Mesodermal cell (in vitro differentiated cells): ENCODE measurements around the gene CHSY3.

Experiments
- H3K27ac ChIP-seq: 2 replicates; pipeline ENCODE4 v1.7.0; 2013; ENCODE audit warnings: mild to moderate bottlenecking, low read depth, low read length, moderate library complexity; ENCODE audit not compliant: severe bottlenecking
- H3K36me3 ChIP-seq: 2 replicates; pipeline ENCODE4 v1.7.1; 2013; ENCODE audit warnings: mild to moderate bottlenecking, low read length, moderate library complexity; ENCODE audit not compliant: control insufficient read depth, insufficient read depth
- H3K4me1 ChIP-seq: one replicate; pipeline ENCODE4 v1.7.1; 2013; ENCODE audit warnings: mild to moderate bottlenecking, low read length; ENCODE audit not compliant: insufficient read depth, control insufficient read depth, poor library complexity, severe bottlenecking
- H3K4me3 ChIP-seq: 2 replicates; pipeline ENCODE4 v1.7.0; 2013; ENCODE audit warnings: low read length, control low read depth, mild to moderate bottlenecking; ENCODE audit not compliant: insufficient read depth, poor library complexity, severe bottlenecking; ENCODE audit errors: extremely low read depth
- H3K9me3 ChIP-seq: 2 replicates; pipeline ENCODE4 v1.7.1; 2013; ENCODE audit warnings: mild to moderate bottlenecking, low read length, moderate library complexity; ENCODE audit not compliant: control insufficient read depth
- WGBS, 2 experiments: methylation state at CpG; one replicate each; pipeline ENCODE4 v1.1.5; 2013; ENCODE audit warnings: missing lambda C conversion rate in 2 of 2; ENCODE audit not compliant: insufficient coverage in 2 of 2; 5-methylcytosine and 5-hydroxymethylcytosine counted together

CHSY3 gene

GRCh38 chr5:129945774-129946270 is 41.6 kb downstream of the CHSY3 start:
- no CpG with 5 or more reads among the region's 1 CpG for WGBS, 2 experiments
- no peak overlapping the region for H3K27ac ChIP-seq
- H3K4me3 ChIP-seq: no peak overlapping the region
- no peaks in the 10 kb centered on the region for H3K9me3 ChIP-seq
- H3K36me3 ChIP-seq: no peaks in the 10 kb centered on the region
- no peaks in the 10 kb centered on the region for H3K4me1 ChIP-seq

- no CpG with 5 or more reads among the region's 2 CpGs for WGBS, 2 experiments
- H3K4me3 ChIP-seq: no peak overlapping the region
- no peaks in the 10 kb centered on the region for H3K4me1 ChIP-seq
- no peaks in the 10 kb centered on the region for H3K36me3 ChIP-seq
- H3K27ac ChIP-seq: no peak overlapping the region
- no peaks in the 10 kb centered on the region for H3K9me3 ChIP-seq
Measured at GRCh38 chr5:129951039-129951438, 46.8 kb downstream of the CHSY3 start.

GRCh38 chr5:129958581-129958980 is 54.3 kb downstream of the CHSY3 start:
- H3K27ac ChIP-seq: no peak overlapping the region
- H3K36me3 ChIP-seq: no peaks in the 10 kb centered on the region
- H3K4me3 ChIP-seq: no peak overlapping the region
- H3K9me3 ChIP-seq: no peaks in the 10 kb centered on the region
- peaks cover 7% of the 10 kb centered on the region for H3K4me1 ChIP-seq

- no peaks in the 10 kb centered on the region for H3K36me3 ChIP-seq
- WGBS, 2 experiments: 92 to 100% methylated on average over 2 to 3 of the region's 6 CpGs
- no peaks in the 10 kb centered on the region for H3K9me3 ChIP-seq
- no peak overlapping the region for H3K27ac ChIP-seq
- H3K4me3 ChIP-seq: no peak overlapping the region
- H3K4me1 ChIP-seq: peaks cover 7% of the 10 kb centered on the region
Measured at GRCh38 chr5:129960831-129961230, 56.6 kb downstream of the CHSY3 start.

- 100% methylated on average over 1 of the region's 1 CpG for WGBS, 2 experiments
- no peak overlapping the region for H3K4me3 ChIP-seq
- H3K36me3 ChIP-seq: no peaks in the 10 kb centered on the region
- peaks cover 7% of the 10 kb centered on the region for H3K4me1 ChIP-seq
- H3K9me3 ChIP-seq: no peaks in the 10 kb centered on the region
- H3K27ac ChIP-seq: no peak overlapping the region
Measured at GRCh38 chr5:129962506-129962905, 58.2 kb downstream of the CHSY3 start.

GRCh38 chr5:129963359-129963758 is 59.1 kb downstream of the CHSY3 start:
- H3K36me3 ChIP-seq: no peaks in the 10 kb centered on the region
- H3K27ac ChIP-seq: peak overlapping the region; percentile 25
- H3K4me3 ChIP-seq: no peak overlapping the region
- WGBS, 2 experiments: 83 to 89% methylated on average over 1 to 2 of the region's 3 CpGs
- H3K9me3 ChIP-seq: no peaks in the 10 kb centered on the region
- peaks cover 7% of the 10 kb centered on the region for H3K4me1 ChIP-seq

- 83 to 100% methylated on average over 1 to 2 of the region's 2 CpGs for WGBS, 2 experiments
- Histone ChIP-seq H3K4me3 (no peak overlapping the region), H3K36me3 (no peaks in the 10 kb centered on the region), H3K9me3 (no peaks in the 10 kb centered on the region), H3K4me1 (peaks cover 7% of the 10 kb centered on the region), H3K27ac (no peak overlapping the region)
Measured at GRCh38 chr5:129966071-129966470, 61.8 kb downstream of the CHSY3 start.

GRCh38 chr5:129971714-129972113 is 67.4 kb downstream of the CHSY3 start:
- no peaks in the 10 kb centered on the region for H3K36me3 ChIP-seq
- peak overlapping the region; percentile 68 for H3K27ac ChIP-seq
- H3K4me1 ChIP-seq: peaks cover 22% of the 10 kb centered on the region
- H3K9me3 ChIP-seq: no peaks in the 10 kb centered on the region
- no peak overlapping the region for H3K4me3 ChIP-seq

- H3K36me3 ChIP-seq: no peaks in the 10 kb centered on the region
- H3K4me3 ChIP-seq: no peak overlapping the region
- H3K4me1 ChIP-seq: peaks cover 22% of the 10 kb centered on the region
- H3K27ac ChIP-seq: peak overlapping the region; percentile 50
- no peaks in the 10 kb centered on the region for H3K9me3 ChIP-seq
Measured at GRCh38 chr5:129972465-129973141, 68.3 kb downstream of the CHSY3 start.

- H3K9me3 ChIP-seq: no peaks in the 10 kb centered on the region
- no peak overlapping the region for H3K4me3 ChIP-seq
- H3K4me1 ChIP-seq: peaks cover 22% of the 10 kb centered on the region
- WGBS, 2 experiments: 80 to 83% methylated on average over 1 of the region's 2 CpGs
- no peaks in the 10 kb centered on the region for H3K36me3 ChIP-seq
- peak overlapping the region; percentile 86 for H3K27ac ChIP-seq
Measured at GRCh38 chr5:129973716-129974426, 69.6 kb downstream of the CHSY3 start.

GRCh38 chr5:129977810-129978209 is 73.5 kb downstream of the CHSY3 start:
- no peaks in the 10 kb centered on the region for H3K9me3 ChIP-seq
- H3K4me1 ChIP-seq: peaks cover 11% of the 10 kb centered on the region
- no peak overlapping the region for H3K27ac ChIP-seq
- no peaks in the 10 kb centered on the region for H3K36me3 ChIP-seq
- H3K4me3 ChIP-seq: no peak overlapping the region
